ENCODE measurements around the gene CALY.

CALY gene

GRCh38 chr10:133365461-133366129 lies 28.9 kb upstream of the CALY start:
- DNase-seq: no peak

GRCh38 chr10:133364645-133365431 lies 28.1 kb upstream of the CALY start:
- peak; percentile 65 for DNase-seq

- no peak for DNase-seq
Measured at GRCh38 chr10:133362846-133363245, 26.1 kb upstream of the CALY start.

GRCh38 chr10:133361773-133362441 lies 25.2 kb upstream of the CALY start:
- no peak for DNase-seq

GRCh38 chr10:133361227-133361626 lies 24.5 kb upstream of the CALY start:
- DNase-seq: no peak

- DNase-seq: no peak
Measured at GRCh38 chr10:133359972-133360610, 23.4 kb upstream of the CALY start.

GRCh38 chr10:133359554-133359971 lies 22.9 kb upstream of the CALY start:
- DNase-seq: peak; percentile 50

- no peak for DNase-seq
Measured at GRCh38 chr10:133358925-133359310, 22.2 kb upstream of the CALY start.

GRCh38 chr10:133358162-133358924 lies 21.6 kb upstream of the CALY start:
- DNase-seq: no peak

- no peak for DNase-seq
Measured at GRCh38 chr10:133357285-133358161, 20.8 kb upstream of the CALY start, which contains the start of gene FUOM. FUOM (minus strand) TSS chr10:133358019; CDS start chr10:133358007, 12 bp downstream.

GRCh38 chr10:133356549-133357284 lies 20.0 kb upstream of the CALY start:
- DNase-seq: no peak

GRCh38 chr10:133355991-133356390 lies 19.3 kb upstream of the CALY start:
- no peak for DNase-seq

GRCh38 chr10:133355266-133355665 lies 18.6 kb upstream of the CALY start:
- no peak for DNase-seq

- no peak for DNase-seq
Measured at GRCh38 chr10:133354672-133355240, 18.1 kb upstream of the CALY start.

- no peak for DNase-seq
Measured at GRCh38 chr10:133353988-133354605, 17.4 kb upstream of the CALY start.

GRCh38 chr10:133353202-133353959 lies 16.7 kb upstream of the CALY start:
- DNase-seq: no peak

- DNase-seq: no peak
Measured at GRCh38 chr10:133351408-133352318, 15.0 kb upstream of the CALY start.

- DNase-seq: no peak
Measured at GRCh38 chr10:133350950-133351329, 14.2 kb upstream of the CALY start.

All from DMS79 treated with DMSO at 0.1 percent for 48 hours (cell line).